Measurements from ENCODE around the gene ITPA.

- TF ChIP-seq CTCF (conservative IDR thresholded peaks at IDR 0.05; ENCODE audit: low read length): peak; percentile 88
- no peak for TF ChIP-seq EZH2phosphoT487 (IDR thresholded peaks at IDR 0.05; ENCODE audit: borderline replicate concordance)
Observed at GRCh38 chr20:3218307-3218988, 9.2 kb downstream of the ITPA start.

All from Loucy (cell line).